HL-60/S4 treated with phorbol 12-myristate 13-acetate at 8.2 ng/mL for 4 days and 3 days (cell line): ENCODE data around the gene DOCK11.
"Not testable (repeated sequence)": the region's sequence is repeated elsewhere in the genome, so short reads cannot be mapped to it uniquely, and the experiment has no call there.

ENCODE experiments used
- in situ Hi-C: fragments of 300-500 bp; cut with MboI; formaldehyde crosslinking; loops from 2 replicates; pipeline ENCODE4 v1.15.0; 2022; ENCODE audit warnings: low sequenced_read_pairs

DOCK11 gene

DNA sequence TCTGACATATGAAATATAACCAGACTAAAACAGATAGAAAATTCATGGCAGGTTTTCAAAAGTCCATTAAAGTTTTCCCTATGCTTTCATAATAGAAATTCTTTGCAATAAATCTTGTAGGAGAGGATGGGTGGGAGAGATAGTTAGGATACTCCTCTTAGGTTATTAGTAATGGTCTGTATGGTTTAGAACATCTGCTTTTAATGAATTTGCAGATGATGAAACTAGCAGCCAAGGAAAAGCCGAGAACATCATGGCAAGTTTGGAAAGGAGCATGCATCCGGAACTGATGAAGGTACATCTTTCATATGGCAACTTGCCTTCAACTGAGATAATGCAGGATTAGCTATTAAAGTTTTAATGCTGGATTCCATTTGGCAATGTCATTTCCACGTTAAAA, 70.7 kb downstream of the DOCK11 start:
- in situ Hi-C loops: no loop called here

GRCh38 chrX:118569676-118570075, 74.1 kb downstream of the DOCK11 start:
- in situ Hi-C loops: no loop called here

DNA sequence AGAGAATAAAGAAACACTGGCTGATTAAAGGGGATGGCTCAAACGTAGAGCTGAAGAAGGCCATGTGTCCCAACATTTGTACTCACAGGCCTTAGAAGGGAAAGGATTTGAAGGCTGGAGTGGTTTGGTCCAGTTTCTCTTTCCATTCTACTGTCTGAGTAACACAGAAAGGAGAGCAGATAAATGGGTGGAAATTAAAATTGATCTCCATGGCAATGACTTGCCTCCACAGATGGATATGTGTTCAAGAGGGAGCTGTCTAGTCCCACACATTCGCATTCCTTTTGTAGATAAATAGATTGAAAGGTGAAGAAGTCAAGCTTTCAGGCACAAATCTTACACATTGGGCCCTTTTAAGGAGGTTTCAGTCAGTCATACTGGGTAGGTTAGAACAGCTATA, 74.6 kb downstream of the DOCK11 start:
- in situ Hi-C loops: no loop called here

DNA sequence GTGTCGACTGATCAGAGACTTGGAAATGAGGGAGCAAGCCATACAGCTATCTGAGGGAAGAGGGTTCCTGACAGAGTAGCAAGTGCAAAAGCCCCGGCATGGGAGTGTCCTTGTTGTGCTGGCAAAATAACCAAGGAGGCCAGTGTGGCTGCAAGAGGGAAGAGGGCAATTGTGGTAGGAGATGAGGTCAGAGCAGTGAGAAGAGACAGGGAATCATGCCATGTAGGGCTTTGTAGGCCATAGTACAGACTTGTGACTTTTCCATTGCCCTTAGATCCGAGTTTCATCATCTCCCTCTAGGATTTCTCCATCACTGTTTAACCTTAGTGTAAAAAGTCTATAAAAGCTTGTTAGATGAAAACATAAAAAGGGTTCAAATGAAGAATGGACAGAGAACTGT, 76.2 kb downstream of the DOCK11 start:
- in situ Hi-C loops: no loop called here

DNA sequence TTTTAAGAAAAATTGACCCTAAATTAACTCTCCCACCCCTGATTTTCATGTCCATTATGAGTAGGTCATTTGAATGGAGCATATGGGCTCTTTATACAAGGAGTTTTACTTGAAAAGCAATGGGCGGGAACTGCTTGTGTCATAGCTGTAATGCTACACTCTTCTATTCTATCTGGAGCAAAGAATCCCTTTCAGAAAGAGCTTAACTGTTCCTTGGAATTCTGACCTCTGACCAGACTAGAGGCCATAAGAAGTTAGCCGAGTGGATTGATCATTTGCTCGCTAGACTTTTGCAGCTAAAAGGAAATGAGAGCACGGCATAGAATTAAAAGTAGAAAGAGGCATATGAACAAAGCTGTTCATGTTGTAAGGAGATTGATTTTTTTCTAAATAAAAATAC, 79.1 kb downstream of the DOCK11 start:
- in situ Hi-C loops: no loop called here

DNA sequence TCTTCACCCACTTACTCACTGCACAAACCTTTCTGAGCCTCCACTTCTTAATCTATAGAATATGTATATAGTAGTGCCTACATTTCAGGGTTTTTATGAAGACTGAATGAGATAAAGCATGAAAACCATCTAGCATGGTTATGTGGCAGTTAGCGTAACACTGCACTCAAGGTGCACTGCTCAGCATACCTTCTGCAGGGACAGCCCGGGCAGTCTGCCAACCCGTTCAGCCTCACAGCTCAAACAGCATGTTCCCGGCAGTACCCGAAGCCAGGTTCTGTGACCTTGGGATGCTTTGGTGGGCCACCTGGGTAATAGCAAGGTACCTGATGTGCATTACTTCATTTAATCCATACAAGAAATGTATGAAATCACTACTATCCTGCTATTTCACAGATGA, 81.4 kb downstream of the DOCK11 start:
- in situ Hi-C loops: no loop called here

DNA sequence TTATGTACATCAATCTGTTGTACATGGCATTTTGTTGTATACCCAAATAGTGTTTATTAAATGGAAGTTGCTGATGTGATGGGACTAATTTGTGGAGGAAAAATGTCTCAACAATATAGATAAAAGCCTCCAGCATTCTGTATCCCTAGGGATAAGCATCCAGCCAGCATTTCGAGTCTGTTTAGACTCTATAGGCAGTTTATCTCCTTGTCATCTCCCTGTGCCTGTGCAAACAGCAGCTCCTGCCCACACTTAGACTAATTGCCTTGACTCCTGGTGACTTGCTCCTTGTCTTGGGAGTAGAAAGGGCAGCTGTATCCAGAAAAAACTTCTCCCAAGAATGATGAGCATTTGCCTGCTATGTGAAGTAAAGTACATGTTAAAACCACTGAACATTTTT, 83.8 kb downstream of the DOCK11 start:
- in situ Hi-C loops: no loop called here

DNA sequence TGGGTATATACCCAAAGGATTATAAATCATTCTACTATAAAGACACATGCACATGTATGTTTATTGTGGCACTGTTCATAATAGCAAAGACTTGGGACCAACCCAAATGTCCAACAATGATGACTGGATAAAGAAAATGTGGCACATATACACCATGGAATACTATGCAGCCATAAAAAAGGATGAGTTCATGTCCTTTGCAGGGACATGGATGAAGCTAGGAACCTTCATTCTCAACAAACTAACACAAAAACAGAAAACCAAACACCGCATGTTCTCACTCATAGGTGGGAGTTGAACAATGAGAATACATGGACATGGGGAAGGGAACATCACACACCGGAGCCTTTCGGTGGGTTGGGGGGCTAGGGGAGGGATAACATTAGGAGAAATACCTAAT, 87.3 kb downstream of the DOCK11 start:
- in situ Hi-C loops: not testable (repeated sequence)

DNA sequence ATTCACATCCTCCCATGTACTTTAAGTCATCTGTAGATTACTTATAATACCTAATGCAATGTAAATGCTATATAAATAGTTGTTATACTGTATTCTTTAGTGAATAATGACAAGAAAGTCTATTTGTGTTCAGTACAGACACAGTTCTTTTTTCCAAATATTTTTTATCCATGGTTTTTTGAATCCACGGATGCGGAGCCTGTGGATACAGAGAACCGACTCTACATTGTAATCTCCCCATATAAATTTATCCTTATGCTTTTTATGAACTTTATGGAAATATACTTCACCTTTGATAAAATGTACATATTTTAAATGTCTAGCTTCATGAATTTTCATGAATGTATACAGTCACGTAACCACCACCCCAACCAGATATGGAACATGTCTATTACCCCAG, 88.2 kb downstream of the DOCK11 start:
- in situ Hi-C loops: no loop called here

- in situ Hi-C loops: no loop called here
Observed at GRCh38 chrX:118585296-118585695, 89.7 kb downstream of the DOCK11 start.

GRCh38 chrX:118586206-118586605, 90.6 kb downstream of the DOCK11 start:
- in situ Hi-C loops: not testable (repeated sequence)

GRCh38 chrX:118588715-118589114, 93.1 kb downstream of the DOCK11 start:
- in situ Hi-C loops: no loop called here

GRCh38 chrX:118589227-118589626, 93.6 kb downstream of the DOCK11 start:
- in situ Hi-C loops: no loop called here

- in situ Hi-C loops: no loop called here
Observed at GRCh38 chrX:118593407-118593806, 97.8 kb downstream of the DOCK11 start.

DNA sequence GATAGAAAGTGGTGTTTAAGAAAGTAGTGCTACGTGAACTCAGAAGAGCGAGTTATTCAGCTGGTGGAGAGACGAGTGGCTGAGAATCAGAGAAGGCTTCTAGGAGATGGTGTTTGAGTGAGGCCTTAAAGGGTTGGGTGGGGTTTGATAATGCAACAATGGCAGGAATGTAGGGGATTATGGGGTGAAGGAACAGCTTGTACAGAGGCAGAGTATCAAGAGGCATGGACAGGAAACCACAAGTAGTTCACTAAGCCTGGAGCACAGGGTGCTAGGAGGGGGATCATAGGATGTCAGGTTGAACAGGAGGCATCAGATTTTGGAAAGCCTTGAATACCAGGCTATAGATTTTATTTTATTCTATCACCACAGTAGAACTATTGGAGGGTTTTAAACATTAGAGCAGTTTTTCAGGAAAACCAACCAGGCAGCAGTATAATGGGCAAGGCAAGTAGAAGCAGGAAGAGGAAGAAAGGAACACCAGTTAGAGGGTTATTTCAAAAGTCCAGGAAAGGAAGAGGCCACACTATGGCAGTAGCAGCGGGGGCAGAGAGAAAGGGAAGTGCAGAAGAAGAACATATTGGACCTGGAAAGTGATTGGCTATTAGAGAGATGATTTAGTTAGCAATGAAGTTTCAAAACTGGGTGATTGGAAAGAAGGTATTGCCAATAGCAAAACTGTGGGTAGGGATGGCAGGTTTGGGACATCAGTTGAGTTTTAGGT, 99.2 kb downstream of the DOCK11 start:
- in situ Hi-C loops: no loop called here

DNA sequence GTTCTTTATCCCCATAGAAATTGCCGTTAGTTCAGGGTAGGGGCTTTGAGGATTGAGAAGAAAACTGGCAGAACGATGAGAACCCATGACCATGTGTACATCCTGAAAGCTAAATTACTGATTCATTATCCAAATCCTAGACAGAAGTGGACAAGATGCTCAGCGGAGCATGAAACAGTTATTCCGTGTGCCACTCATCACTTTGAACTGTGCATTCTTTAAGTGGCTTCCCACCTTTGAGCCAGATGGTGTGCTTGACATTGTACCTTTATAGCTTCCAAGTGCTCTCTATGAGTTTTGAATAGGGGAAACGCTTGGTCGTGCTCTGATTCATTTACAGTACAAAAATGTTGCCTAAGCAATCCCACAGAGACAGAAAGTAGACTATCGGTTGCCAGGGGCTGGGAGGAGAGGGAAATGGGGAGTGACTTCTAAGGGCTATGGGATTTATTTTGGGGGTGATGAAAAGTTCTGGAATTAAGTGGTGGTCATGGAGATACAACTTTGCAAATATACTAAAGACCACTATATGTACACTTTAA, 100.0 kb downstream of the DOCK11 start:
- in situ Hi-C loops: no loop called here

DNA sequence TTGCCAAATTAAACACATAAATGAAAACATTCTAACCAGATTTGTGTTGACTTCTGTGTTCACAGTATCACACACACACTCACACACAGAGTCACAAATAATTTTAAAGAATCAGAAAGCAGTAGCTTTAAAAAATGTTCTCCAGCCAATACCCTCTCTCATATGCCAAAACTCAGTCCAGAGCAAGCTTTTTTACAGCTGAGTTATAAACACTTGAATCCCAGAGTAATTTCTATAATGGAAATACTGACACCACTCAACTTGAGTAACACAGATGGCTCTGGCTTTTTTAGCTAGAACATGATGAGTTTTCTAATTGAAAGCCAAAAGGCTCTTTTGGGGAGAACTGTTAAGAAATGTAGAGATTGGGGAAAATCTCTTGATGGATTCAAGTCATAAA, 100.8 kb downstream of the DOCK11 start:
- in situ Hi-C loops: no loop called here

- in situ Hi-C loops: no loop called here
Observed at GRCh38 chrX:118603981-118604380, 108.4 kb downstream of the DOCK11 start.

GRCh38 chrX:118612290-118612689, 116.7 kb downstream of the DOCK11 start:
- in situ Hi-C loops: no loop called here

DNA sequence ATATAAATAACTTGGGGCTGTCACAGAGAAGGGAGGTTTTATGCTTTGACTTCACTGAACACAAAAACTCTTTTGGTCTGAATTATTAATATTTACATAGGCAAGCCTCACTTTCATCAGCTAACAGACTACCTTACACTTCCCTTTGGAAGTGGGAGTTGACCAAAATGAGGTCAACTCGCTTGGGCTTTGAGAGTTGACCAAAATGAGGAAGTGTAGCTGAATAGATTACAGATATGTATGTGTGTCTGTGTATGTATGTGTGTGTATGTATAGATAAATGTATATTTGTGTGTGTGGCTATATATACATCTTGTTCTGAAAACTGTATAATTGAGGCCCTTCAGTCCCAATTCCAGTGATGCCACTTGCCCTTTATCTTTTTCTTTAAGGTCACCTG, 118.5 kb downstream of the DOCK11 start:
- in situ Hi-C loops: no loop called here

DNA sequence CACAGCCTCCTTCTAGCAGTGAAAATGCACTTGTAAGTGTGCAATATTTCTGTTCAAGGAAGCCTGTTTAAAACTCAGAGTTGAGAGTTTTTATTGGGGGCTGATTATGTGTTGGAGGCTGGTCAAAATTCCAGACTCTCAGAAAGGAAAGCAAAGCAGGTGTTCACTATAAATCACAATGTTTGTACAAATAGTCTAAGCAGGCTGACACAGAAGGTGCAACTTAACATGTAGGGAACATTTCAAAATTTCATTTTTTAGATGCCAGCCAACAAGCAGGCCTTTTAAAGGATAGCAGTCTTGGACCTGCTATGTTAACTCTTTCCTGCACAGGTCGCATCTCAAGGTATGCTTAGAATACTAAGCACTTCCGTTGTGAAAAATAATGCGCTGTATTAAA, 119.5 kb downstream of the DOCK11 start:
- in situ Hi-C loops: no loop called here

DNA sequence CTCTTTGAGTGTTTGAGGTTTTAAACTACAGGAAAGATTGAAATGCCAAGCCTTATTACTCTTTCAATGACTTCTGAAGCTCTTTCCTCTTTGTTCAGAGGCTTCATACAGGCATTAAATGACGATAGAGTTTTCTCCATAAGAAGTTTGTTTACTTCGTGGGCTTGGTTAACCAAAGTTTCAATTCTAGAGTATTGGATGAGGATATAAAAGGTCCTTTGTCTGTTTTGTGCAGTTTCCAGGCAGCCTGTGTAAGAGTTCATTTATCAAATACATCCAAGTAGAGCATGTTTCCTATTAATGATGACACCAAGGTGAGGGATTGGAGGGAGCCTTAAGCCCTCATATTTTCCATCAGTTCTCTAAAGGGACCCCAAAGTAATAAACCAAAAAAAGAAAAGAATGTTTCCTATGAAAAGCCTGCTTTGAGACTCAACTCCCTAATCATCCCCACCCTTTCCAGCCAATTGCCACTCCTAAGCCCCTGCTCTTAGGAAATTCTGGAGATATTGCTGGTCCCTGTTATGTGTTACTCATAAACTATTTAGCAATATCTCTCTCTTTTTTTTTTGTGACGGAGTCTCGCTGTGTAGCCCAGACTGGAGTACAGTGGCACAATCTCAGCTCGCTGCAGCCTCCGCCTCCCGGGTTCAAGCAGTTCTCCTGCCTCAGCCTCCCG, 125.6 kb downstream of the DOCK11 start:
- in situ Hi-C loops: no loop called here
